Renal cortex interstitium (tissue), 11 donors: Measurements from ENCODE around the gene DGCR8. TPM values are rescaled to one million over a fixed set of nuclear protein-coding genes. Genes with fewer than 3 reads are reported as not detected.

Experiments
- DNase-seq, 11 donors: peaks; one replicate each; pipeline ENCODE4 v3.0.0-alpha.2; 2013; ENCODE audit warnings: low read depth in 9 of 11, low spot score in 4 of 11; ENCODE audit errors: extremely low read depth in 1 of 11
- polyA plus RNA-seq, 3 donors: library from polyadenylated mRNA; unstranded; fragments of 120-200 nt; gene quantifications; one replicate each; pipeline ENCODE4 v1.2.1, GENCODE V29; 2013; ENCODE audit not compliant: insufficient read length in 3 of 3

DGCR8 gene
- polyA plus RNA-seq, 3 donors = 42.4 to 54.6 (median 50.6) TPM

DNA sequence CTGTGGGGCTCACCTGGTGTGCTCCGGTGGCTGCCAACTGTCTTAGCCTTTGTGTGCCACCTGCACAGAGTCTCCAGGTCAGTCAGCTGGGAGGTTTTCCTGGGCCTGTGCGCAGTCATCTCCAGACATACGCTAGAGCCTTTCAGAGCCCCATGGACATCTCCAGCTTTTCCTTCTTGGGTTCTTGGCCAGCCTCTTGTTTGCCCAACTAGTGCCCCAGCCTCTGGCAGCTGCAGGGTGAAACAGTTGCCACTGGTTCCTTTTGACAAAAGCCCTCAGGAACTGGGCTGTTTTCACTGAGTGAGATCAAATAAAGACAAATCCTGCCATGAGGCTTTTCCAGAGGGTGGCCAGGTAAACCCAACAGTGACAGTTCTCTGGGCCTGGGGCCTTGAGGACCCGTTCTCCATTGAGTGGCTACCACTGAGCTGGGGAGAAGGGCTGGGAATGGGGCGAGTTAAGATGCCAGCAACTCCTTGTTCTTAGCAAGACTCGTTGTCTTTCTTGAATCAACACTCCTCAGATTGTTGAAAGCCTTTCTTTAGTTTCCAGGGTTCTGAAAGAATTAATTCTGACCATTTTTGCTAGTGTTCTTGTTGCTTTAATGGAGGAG is 19.2 kb downstream of the DGCR8 start:
- DNase-seq = no peak

DNA sequence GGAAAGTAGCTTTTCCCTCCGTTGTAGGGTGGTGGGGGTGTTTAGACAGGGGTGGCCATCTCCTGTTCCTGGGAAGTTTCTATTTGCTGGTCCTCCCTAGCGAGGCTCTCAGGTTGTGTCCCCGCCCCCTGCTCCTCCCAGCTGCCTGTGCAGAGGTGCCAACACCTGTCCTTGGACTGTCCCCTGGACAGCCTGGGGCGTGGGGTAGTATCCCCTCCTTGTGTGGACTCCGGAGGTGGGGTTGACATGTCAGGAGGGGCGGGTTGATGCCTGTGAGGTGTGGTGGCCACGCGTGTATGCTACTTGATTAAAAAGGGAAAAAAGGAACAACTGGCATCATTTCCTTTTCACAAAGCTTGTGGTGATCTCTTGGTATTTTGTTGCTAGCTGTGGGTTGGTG is 21.6 kb downstream of the DGCR8 start:
- DNase-seq = no peak

GRCh38 chr22:20102203-20102780 is 22.3 kb downstream of the DGCR8 start:
- no peak for DNase-seq

DNA sequence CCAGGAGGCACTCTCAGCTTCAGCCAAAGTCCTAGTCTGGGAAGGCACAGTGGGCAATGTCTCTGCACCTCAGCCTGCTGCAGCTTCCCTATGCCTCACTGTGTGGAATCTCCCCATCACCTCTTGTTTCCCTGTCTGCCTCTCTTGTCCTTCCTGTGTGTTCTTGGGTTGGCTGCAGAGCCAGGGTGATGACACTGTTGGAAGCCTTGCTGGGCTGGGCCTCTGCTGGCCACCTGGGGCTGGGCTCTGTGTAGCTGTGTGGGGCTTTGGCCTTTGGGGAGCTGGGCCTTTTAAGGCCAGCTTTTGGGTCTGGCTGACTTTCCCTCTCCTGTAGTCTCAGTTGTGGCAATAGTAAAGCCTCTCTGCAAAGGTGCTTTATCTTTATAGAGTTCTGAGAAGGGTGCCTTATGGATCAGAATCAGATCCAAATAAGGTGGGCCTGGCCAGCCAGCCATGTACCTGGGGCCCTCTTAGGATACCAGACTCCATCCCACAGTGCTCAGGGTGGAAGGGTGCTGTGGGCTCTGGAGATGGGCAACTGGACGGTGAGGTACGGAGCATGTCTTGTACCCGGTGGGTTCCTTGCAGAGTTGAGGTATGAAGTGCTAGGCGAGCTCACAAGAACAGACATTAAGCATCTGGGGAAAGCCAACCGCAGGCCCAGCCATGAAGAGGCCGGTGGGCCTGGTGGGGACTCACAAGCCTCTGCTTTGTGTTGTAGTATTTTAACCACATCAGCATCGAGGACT is 25.6 kb downstream of the DGCR8 start:
- DNase-seq = no peak

GRCh38 chr22:20106205-20106848 is 26.3 kb downstream of the DGCR8 start:
- no peak for DNase-seq

- DNase-seq = no peak
Measured at GRCh38 chr22:20106849-20107237, 26.8 kb downstream of the DGCR8 start.

DNA sequence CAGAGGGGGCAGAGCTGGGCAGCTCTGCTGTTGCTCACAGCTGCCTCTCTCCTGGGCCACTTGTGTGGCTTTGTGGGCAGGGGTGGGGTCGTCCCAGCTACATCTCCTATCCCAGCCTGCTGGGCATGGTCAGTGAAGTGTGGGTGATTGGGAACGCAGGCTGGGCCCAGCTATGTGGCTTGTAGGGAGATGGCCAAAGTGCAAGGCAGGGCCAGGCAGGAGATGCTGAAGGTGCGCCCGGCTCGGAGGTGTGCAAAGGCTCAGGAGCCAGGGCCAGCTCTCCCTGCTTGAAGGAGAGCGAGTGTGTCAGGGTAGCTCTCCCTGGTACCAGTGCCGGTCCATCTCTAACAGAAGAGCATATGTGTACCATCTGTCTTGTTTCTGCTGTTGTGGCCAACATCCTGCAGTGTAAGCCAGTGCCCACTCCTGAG is 27.4 kb downstream of the DGCR8 start:
- DNase-seq = no peak

DNA sequence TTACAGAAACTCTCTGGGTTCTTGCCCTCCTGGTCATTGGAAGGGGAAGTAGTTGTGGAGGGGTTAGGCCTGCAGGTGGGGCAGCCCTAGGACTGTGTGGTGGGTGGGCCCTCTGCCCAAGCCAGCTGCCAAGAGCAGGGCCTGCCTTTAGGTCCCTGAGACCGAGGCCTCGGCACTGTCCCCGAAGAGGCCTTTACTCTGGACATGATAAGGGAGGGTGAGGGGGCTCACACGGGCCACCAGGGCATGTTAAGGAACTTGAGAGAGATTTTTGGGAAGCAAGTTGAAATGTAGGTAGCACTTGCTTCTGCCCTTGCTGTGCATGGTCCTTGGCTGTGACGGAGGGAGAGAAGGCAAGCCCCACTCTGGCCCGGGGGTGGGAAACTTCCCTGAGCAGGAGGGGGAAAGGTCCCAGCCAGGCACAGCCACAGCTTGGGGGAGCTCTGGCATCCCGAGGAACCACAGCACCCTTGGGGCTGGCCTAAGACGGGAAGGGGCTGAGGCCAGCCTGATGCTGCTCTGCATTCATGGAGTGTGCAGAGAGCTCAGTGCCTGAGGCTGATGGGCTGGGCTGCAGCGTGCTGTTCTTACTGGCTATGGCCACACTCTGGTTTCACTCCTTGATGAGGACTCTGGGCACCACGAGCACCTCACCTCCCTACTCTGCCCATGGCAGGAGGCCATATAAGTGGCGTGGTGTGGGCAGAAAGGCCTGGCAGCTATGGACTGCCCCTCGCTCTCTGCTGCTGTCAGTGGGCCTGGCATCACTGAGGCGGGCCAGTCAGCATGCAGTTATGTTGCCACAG is 28.1 kb downstream of the DGCR8 start:
- no peak for DNase-seq

- no peak for DNase-seq
Measured at GRCh38 chr22:20108757-20109230, 28.8 kb downstream of the DGCR8 start.

GRCh38 chr22:20109411-20110358 is 29.6 kb downstream of the DGCR8 start:
- DNase-seq = no peak

- no peak for DNase-seq
Measured at GRCh38 chr22:20110359-20110985, 30.4 kb downstream of the DGCR8 start.

DNA sequence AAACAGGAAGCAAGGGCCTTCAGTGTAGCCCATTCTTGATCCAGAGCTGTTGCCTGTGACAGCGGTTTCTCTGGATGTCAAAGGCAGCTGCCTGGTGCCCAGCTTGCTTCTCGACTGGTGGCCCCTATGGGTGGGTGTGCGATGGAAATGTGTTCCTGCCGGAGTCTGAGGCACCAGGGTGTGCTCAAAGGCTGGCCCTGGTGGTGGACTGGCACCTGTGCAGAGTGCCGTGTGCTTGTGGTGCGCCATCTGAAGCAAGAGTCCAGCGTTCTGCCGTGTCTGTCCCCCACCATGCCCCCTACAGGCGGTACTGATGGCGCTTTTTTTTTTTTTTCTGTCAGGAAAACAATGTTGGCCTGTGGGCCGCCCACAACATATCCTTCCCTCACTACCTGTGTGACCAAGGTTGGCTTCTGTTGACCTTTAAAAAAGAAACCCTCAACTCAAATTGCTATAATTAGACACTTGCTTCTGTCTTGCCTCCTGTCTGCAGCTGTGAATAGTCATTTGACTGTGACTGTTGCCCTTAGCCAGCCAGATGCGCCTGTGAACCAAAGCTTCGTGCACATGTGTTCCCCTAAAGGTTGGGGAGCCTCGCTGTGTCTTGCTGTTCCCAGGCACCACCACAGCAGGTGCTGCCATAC is 31.1 kb downstream of the DGCR8 start:
- peak in 1 of 11 donors; percentile 18 for DNase-seq

GRCh38 chr22:20111689-20112622 is 31.9 kb downstream of the DGCR8 start:
- DNase-seq = no peak

DNA sequence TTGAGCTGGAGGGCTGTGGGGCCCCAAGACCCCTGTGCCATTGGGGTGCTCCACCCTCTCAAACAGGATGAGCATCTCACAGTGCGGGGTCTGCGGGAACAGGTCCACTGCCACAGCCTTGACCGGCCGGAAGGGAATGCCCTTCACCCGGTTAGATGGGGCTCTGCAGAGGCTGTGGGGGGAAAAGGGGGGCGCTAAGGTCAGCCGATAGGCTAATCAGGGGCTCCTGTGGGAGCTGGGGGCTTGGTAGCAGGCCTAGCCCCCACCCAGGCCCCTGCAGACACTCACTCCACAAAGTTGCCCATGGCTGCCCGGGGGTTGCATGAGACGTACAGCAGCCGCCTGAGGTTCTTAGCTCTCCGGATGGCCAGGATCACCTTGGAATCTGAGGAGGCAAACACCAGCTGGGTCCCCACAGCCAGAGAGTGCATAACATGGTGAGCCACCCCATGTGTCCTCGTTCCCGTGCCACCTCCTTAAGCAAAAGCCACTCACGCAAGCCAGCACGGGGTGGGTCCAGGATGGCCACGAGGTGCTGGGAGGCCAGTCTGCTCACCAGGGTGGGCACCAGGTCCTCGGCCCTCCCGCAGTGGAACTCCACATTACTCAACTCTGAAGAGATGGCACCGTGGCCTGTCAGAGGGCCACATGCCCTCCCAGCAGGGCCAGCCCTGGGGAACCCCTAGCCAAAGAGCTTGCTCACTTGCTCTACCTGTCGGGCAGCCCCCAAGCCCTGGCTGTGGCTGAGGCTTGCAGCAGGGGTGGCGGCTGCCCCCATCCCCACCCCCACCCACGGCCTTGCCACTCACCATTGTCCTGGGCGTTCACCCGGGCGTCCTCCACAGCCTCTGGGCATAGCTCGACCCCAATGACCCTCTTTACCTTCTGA is 32.8 kb downstream of the DGCR8 start:
- DNase-seq = no peak
